Activated naive CD8-positive, alpha-beta T cell treated with anti-CD3 and anti-CD28 coated beads, Interleukin-2, amount 10 ng/mL, durations not matched to agents 7 days and 5 days (primary cell): ENCODE measurements around the gene KRT83. TPM values are rescaled to one million over a fixed set of nuclear protein-coding genes. Genes with fewer than 3 reads are reported as not detected.
"Not testable (repeated sequence)": the region's sequence is repeated elsewhere in the genome, so short reads cannot be mapped to it uniquely, and the experiment has no call there.

Experiments used
- ATAC-seq: fragments of 150-1000 bp; cut with Tn5 transposase; one replicate; pipeline ENCODE4 v1.10.0; 2021; ENCODE audit warnings: low read depth, moderate library complexity
- POLR2A ChIA-PET: fragments of 350-600 bp; sonication (Branson Sonifier 250); formaldehyde crosslinking; loops from one replicate; lab custom pipeline; 2021; ENCODE audit warnings: antibody characterized with exemption; lab: Charles Lee
- DNase-seq: peaks from one replicate; pipeline ENCODE4 v3.0.0; 2021
- H3K27ac Mint-ChIP-seq: one replicate; pipeline ENCODE4 v1.8.0; 2022; ENCODE audit warnings: mild to moderate bottlenecking, mixed read lengths
- H3K27me3 Mint-ChIP-seq: one replicate; pipeline ENCODE4 v1.8.0; 2022; ENCODE audit warnings: mild to moderate bottlenecking, moderate library complexity, mixed read lengths
- H3K36me3 Mint-ChIP-seq: one replicate; pipeline ENCODE4 v1.8.0; 2021; ENCODE audit warnings: mild to moderate bottlenecking, mixed read lengths
- H3K4me1 Mint-ChIP-seq: one replicate; pipeline ENCODE4 v1.8.0; 2021; ENCODE audit warnings: mixed read lengths
- H3K4me3 Mint-ChIP-seq: one replicate; pipeline ENCODE4 v1.8.0; 2022; ENCODE audit warnings: mild to moderate bottlenecking, moderate library complexity, mixed read lengths
- H3K9me3 Mint-ChIP-seq: one replicate; pipeline ENCODE4 v1.8.0; 2021; ENCODE audit warnings: mixed read lengths
- total RNA-seq, 2 experiments: library from RNA; stranded (reverse); gene quantifications; one replicate each; pipeline ENCODE4 v1.2.3, GENCODE V29; 2021

Gene KRT83
- total RNA-seq, 2 experiments from 2014 or later = not detected

DNA sequence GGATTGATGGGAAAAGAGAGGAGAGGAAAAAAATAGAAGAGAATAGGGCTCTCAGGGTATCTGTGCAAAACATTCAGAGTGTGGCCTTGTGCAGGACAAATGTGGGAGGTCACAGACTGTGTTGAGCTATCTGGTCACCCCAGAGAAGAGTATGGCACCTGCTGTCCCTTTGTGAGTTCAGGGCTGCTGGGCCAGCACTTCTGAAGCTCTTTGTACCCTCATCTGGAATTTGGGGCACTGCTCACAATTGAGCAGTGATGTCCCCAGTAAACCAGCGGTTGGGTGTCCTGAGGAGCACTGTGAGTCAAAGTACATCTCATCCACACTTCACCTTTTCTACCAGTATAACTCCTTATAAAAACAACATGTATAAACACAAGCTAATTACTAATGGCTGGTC is 27.3 kb downstream of the KRT83 start:
- H3K4me1 Mint-ChIP-seq = peaks cover 10% of the 10 kb centered on the region
- no peaks in the 10 kb centered on the region for H3K36me3 Mint-ChIP-seq
- no peak for DNase-seq
- H3K27ac Mint-ChIP-seq = no peak overlapping the region
- ATAC-seq = no peak
- H3K9me3 Mint-ChIP-seq = no peaks in the 10 kb centered on the region
- peaks cover 43% of the 10 kb centered on the region for H3K27me3 Mint-ChIP-seq
- POLR2A ChIA-PET = interaction anchor here (0.5 to 2.0 kb wide), 2 partner anchors 15 to 748 kb away, joined by 3 to 6 read pairs; no protein-coding TSS in a partner anchor
- no peak overlapping the region for H3K4me3 Mint-ChIP-seq

GRCh38 chr12:52291267-52291935 is 29.8 kb downstream of the KRT83 start, which contains the start of gene KRT81:
KRT81 (minus strand) TSS chr12:52291534; CDS start chr12:52291465, 69 bp downstream.
- POLR2A ChIA-PET = no interaction called here

GRCh38 chr12:52290483-52291134 is 30.6 kb downstream of the KRT83 start:
- H3K4me3 Mint-ChIP-seq, H3K36me3 Mint-ChIP-seq, H3K27ac Mint-ChIP-seq, ATAC-seq, H3K9me3 Mint-ChIP-seq, DNase-seq, POLR2A ChIA-PET: not testable (repeated sequence)
- Mint-ChIP-seq H3K27me3 (peaks cover 21% of the 10 kb centered on the region), H3K4me1 (peaks cover 23% of the 10 kb centered on the region)

More at GRCh38 chr12:52291267-52291935, 29.8 kb downstream of the KRT83 start, which contains the start of gene KRT81:
- ATAC-seq = no peak
- Mint-ChIP-seq H3K27ac (no peak within 1 kb of the TSS), H3K27me3 (peaks cover 26% of the 10 kb centered on the region), H3K4me1 (peaks cover 23% of the 10 kb centered on the region), H3K9me3 (no peaks in the 10 kb centered on the region), H3K36me3 (no peaks in the 10 kb centered on the region), H3K4me3 (no peak within 1 kb of the TSS)
- DNase-seq = no peak

GRCh38 chr12:52287816-52288805 is 33.1 kb downstream of the KRT83 start:
- ATAC-seq = peak; percentile 76
- H3K36me3 Mint-ChIP-seq, H3K9me3 Mint-ChIP-seq, DNase-seq, POLR2A ChIA-PET: not testable (repeated sequence)
- Mint-ChIP-seq H3K27ac (peak overlapping the region; percentile 16), H3K4me1 (peaks cover 13% of the 10 kb centered on the region), H3K27me3 (peaks cover 14% of the 10 kb centered on the region), H3K4me3 (peak overlapping the region; percentile 16)

GRCh38 chr12:52286857-52287785 is 34.1 kb downstream of the KRT83 start:
- POLR2A ChIA-PET = interaction anchor here (0.6 kb wide), 1 partner anchor 27 kb away, joined by 3 read pairs; no protein-coding TSS in a partner anchor
- Mint-ChIP-seq H3K4me1 (peaks cover 13% of the 10 kb centered on the region), H3K27ac (peak overlapping the region; percentile 16), H3K27me3 (peaks cover 14% of the 10 kb centered on the region)
- H3K9me3 Mint-ChIP-seq, DNase-seq, ATAC-seq, H3K36me3 Mint-ChIP-seq, H3K4me3 Mint-ChIP-seq: not testable (repeated sequence)

- no peak for DNase-seq
- no peaks in the 10 kb centered on the region for H3K36me3 Mint-ChIP-seq
- H3K27me3 Mint-ChIP-seq = peaks cover 9% of the 10 kb centered on the region
- peaks cover 13% of the 10 kb centered on the region for H3K4me1 Mint-ChIP-seq
- H3K9me3 Mint-ChIP-seq = no peaks in the 10 kb centered on the region
- POLR2A ChIA-PET = no interaction called here
- peak overlapping the region; percentile 5 for H3K27ac Mint-ChIP-seq
- no peak for ATAC-seq
- no peak overlapping the region for H3K4me3 Mint-ChIP-seq
Observed at GRCh38 chr12:52285851-52286530, 35.2 kb downstream of the KRT83 start.

DNA sequence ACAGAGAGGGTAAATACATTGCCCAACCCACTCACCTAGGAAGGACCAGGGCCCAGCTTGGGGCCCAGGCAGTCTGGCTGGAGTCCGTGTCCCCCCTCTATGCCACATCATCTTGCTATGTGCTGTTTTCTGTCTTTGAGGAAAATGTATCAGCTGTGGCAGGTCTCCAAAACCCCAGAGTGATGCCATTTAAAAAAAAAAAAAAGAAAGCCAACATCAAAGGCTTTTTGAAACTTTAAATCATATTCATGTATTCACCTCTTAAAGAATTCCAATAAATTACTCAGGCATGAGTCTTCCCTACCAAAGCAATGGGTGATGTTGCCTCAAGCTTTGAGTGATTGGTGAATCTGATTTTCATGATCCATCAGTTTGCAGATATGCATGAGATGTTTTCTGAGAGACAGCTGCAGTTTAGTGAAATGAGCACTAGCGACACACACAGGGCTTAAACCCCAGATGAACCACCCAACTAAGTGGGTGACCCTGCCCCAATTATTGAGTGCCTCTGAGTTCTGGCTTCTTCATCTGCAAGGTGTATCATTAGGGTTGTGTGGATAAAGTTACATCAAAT is 35.9 kb downstream of the KRT83 start:
- no peak for DNase-seq
- Mint-ChIP-seq H3K4me3 (no peak overlapping the region), H3K27ac (no peak overlapping the region), H3K4me1 (peaks cover 13% of the 10 kb centered on the region), H3K27me3 (peaks cover 9% of the 10 kb centered on the region), H3K9me3 (no peaks in the 10 kb centered on the region), H3K36me3 (no peaks in the 10 kb centered on the region)
- POLR2A ChIA-PET = no interaction called here
- no peak for ATAC-seq

GRCh38 chr12:52284562-52285171 is 36.5 kb downstream of the KRT83 start:
- no peaks in the 10 kb centered on the region for H3K36me3 Mint-ChIP-seq
- H3K4me1 Mint-ChIP-seq = peaks cover 13% of the 10 kb centered on the region
- H3K4me3 Mint-ChIP-seq = no peak overlapping the region
- peaks cover 14% of the 10 kb centered on the region for H3K27me3 Mint-ChIP-seq
- POLR2A ChIA-PET = no interaction called here
- no peak for DNase-seq
- ATAC-seq = no peak
- H3K9me3 Mint-ChIP-seq = no peaks in the 10 kb centered on the region
- H3K27ac Mint-ChIP-seq = no peak overlapping the region

- H3K36me3 Mint-ChIP-seq = no peaks in the 10 kb centered on the region
- H3K4me1 Mint-ChIP-seq = peaks cover 5% of the 10 kb centered on the region
- peaks cover 24% of the 10 kb centered on the region for H3K27me3 Mint-ChIP-seq
- ATAC-seq (no peak), DNase-seq (no peak)
- H3K9me3 Mint-ChIP-seq = no peaks in the 10 kb centered on the region
- H3K27ac Mint-ChIP-seq = no peak overlapping the region
- POLR2A ChIA-PET = no interaction called here
- H3K4me3 Mint-ChIP-seq = no peak overlapping the region
Observed at GRCh38 chr12:52280796-52281560, 40.2 kb downstream of the KRT83 start.

GRCh38 chr12:52280319-52280795 is 40.8 kb downstream of the KRT83 start:
- no peaks in the 10 kb centered on the region for H3K9me3 Mint-ChIP-seq
- H3K27me3 Mint-ChIP-seq = peaks cover 27% of the 10 kb centered on the region
- peaks cover 5% of the 10 kb centered on the region for H3K4me1 Mint-ChIP-seq
- ATAC-seq (no peak), DNase-seq (no peak)
- H3K36me3 Mint-ChIP-seq = no peaks in the 10 kb centered on the region
- H3K27ac Mint-ChIP-seq = no peak overlapping the region
- H3K4me3 Mint-ChIP-seq = no peak overlapping the region
- POLR2A ChIA-PET = no interaction called here
